Activated naive CD4-positive, alpha-beta T cell treated with anti-CD3 and anti-CD28 coated beads, Interleukin-2, amount 50 U/mL, for 16 hours (primary cell): ENCODE data around the gene GRID2IP.
"Not testable (repeated sequence)": the region's sequence is repeated elsewhere in the genome, so short reads cannot be mapped to it uniquely, and the experiment has no call there.

Experiments used
- DNase-seq: peaks from one replicate; pipeline ENCODE4 v3.0.0-alpha.2; 2020

The GRID2IP gene

GRCh38 chr7:6482307-6482706, 69.0 kb downstream of the GRID2IP start:
- DNase-seq = no peak

GRCh38 chr7:6481445-6481844, 69.8 kb downstream of the GRID2IP start:
- no peak for DNase-seq

GRCh38 chr7:6480323-6480660, 71.0 kb downstream of the GRID2IP start:
- DNase-seq = no peak

GRCh38 chr7:6479067-6479466, 72.2 kb downstream of the GRID2IP start:
- no peak for DNase-seq

DNA sequence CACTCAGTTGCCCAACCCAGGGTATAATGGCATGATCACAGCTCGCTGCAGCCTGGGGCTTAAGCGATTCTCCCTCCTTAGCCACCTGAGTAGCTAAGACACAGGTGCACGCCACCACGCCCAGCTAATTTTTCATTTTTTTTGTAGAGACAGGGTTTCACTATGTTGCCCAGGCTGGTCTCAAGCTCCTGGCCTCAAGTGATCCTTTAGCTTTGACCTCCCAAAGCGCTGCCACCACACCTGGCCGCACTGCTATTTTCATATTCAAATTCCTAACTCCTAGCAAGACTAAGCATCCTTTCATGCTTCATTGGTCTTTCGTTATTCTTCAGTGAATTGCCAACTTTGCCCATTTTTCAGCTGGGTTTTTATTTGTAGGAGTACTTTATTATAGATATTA, 73.1 kb downstream of the GRID2IP start:
- DNase-seq = no peak

DNA sequence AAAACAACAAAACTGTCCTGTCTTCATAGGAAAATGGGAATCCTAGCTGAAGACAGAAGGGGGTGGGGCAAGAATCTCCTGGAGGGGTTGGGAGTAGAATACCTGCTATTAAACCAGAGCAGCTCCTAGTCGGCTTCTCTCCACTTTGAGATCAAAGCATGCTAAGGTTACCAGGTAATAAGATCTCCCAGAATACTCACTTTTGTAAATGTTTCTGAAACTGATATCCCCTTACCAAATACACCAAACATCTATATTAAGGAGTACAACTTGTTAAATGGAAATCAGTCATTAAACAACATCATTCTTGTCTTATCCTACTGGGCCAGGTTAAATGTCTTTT, 74.0 kb downstream of the GRID2IP start:
- DNase-seq = no peak

DNA sequence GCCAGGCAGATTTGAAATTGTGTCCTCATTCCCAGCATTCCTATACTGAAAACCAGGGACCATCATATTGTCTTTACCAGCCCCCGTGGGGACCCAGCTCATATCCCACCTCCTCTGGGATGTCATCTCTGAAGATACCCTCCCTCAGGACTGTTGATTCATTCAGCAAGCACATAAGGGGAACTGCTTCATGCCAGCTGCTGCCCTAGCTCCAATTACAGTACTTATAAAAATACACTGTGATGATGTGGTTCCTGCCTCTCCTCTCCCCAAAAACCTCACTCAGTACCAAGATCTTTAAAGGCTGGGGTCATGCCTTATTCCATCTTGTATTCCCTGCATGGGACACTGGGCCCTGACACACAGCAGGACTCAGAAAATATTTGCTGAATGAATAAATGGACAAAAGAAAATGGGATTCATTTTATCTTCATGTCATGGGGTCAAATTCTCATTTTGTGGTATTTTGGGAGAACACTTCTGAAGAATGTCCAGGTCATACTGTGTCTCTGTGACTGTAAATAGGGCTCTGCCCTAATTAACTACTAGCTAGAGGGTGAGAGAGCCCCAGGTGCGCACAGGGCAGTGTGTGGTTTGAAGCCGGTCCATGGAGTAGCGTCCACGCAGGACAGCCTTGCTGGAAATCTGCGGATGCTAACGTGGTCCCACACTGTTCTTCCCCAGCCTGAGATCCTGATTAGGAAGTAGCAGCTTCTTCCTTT, 74.5 kb downstream of the GRID2IP start:
- no peak for DNase-seq

DNA sequence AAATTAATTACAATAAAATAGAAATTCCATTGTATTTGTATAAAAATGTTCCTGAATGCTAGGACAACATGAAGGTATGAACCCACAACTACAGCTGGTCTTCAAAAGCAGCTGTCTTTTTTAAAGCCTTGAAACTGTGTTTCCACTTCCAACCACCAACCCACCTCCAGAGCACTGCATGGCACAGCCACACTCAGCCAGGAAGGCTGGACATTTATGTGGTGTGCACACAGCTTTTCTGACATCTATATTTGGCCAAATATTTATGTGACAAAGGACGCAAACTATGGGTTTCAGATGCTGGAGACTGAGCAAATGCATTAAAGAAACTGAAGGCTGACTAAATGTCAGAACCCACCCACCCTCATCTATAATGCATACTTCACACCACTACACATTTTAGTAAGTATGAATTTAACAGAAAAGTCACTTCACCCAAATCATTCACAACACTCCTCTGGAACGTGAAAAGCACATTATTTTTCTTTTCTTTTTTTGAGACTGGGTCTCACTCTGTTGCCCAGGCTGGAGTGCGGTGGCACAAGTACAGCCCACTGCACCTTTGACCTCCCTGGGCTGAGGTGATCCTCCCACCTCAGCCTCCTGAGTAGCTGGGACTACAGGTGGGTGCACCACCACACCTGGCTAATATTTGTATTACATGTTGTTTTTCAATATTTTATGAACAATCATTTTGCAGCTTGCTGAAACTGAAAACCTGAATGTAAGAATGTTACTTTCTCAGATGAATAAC, 75.7 kb downstream of the GRID2IP start:
- no peak for DNase-seq

DNA sequence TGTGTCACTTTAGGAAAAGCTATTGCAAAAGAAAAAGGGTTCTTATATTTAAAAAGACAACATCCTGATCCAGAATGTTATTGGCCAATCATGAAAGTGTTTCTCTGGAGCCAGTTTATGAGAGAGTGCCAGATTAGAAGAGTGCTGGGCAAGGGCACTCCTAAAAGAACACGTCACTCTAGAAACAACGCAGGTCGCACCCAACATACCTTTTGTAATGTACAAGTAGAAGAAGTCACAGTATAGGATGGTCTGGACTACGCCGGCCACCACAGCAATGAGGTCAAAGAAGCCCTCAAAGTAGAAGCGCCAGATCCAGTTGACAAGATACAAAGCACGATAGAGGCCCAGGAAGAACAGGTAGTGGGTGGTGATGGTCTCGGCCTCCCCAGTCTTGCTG, 85.4 kb downstream of the GRID2IP start:
- DNase-seq = no peak

- DNase-seq = not testable (repeated sequence)
Observed at GRCh38 chr7:6463609-6464008, 87.7 kb downstream of the GRID2IP start.

GRCh38 chr7:6461946-6462550, 89.2 kb downstream of the GRID2IP start:
- no peak for DNase-seq

DNA sequence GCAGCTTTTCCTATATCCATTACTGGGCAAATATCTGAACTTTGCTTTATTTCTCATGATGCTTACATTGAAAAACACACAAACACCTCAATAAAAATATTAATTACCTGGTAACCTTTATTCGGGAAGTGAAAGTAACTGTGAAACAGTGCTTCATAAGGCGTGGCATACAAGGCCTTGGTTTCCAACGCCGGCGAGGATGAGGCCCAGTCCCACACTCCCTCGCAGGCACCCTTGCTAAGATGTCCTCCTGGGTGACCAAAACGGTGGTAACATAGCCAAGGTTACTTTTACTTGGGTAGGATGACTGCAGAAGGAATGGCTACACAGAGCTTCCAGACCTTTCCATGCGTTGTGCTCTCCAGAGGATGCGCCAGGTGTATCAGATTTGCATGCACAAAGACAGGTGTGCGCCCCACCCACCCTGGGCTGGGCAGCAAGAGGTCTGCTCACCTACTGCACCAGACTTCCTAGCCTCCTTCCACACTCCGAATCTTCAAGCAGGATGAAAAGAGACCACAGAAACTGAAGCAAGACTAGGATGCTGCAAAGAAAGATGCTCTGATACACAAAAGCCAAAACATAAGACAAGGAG, 90.2 kb downstream of the GRID2IP start:
- no peak for DNase-seq

GRCh38 chr7:6460303-6460702, 91.0 kb downstream of the GRID2IP start:
- DNase-seq = no peak

DNA sequence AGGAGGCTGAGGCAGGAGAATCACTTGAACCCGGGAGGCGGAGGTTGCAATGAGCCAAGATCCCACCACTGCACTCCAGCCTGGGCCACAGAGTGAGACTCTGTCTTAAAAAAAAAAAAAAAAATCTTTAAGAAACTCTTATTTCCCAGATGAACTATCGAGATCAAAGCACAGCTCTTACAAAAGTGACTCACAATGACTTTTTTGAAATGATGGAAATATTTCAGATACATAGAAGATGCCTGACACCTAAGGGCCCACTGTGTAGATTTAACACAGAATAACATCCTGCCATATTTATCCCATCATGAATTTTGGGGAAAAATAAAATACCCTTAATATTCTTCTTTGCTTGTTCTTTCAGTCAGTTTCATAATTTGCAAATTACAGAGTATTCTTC, 92.6 kb downstream of the GRID2IP start:
- not testable (repeated sequence) for DNase-seq

- DNase-seq = no peak
Observed at GRCh38 chr7:6453734-6454133, 97.5 kb downstream of the GRID2IP start.

- no peak for DNase-seq
Observed at GRCh38 chr7:6451224-6451705, 100.0 kb downstream of the GRID2IP start.

GRCh38 chr7:6450591-6450990, 100.7 kb downstream of the GRID2IP start:
- not testable (repeated sequence) for DNase-seq

- not testable (repeated sequence) for DNase-seq
Observed at GRCh38 chr7:6449884-6450283, 101.4 kb downstream of the GRID2IP start.

DNA sequence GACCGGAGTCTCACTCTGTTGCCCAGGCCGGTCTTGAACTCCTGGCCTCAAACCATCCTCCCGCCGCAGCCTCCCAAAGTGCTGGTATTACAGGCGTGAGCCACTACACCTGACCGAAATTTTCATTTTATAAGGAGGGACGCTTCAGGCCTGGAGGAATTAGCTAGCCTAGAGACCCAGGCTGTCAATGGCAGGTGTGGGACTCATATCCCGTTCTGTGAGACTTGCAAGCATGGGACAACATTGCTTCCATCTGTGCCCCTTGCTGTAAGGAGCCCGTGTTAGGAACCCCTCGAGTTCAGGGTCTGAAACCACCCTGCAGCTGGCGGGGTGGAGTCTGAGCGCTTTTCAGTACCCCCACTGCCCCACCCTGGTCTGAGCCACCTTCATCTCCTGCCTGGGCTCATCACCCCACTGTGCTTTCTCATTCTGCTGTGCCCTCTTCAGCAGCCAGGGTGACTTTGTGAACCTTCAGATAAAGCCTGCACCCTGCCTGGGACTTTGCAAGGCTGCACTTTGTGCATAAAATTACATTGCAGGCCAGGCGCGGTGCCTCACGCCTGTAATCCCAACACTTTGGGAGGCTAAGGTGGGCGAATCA, 102.2 kb downstream of the GRID2IP start:
- no peak for DNase-seq

GRCh38 chr7:6447581-6448199, 103.6 kb downstream of the GRID2IP start, which contains the start of gene DAGLB:
Gene DAGLB (minus strand): TSS chr7:6447954. CDS start chr7:6447842, 112 bp downstream.
- peak; percentile 95 for DNase-seq
